T-helper 22 cell (primary cell): Measurements from ENCODE around the gene ADAMTS16.
"Not testable (repeated sequence)": the region's sequence is repeated elsewhere in the genome, so short reads cannot be mapped to it uniquely, and the experiment has no call there.

Experiments used
- DNase-seq: peaks from one replicate; pipeline ENCODE4 v3.0.0-alpha.2; 2020; ENCODE audit warnings: low read depth

Gene ADAMTS16

GRCh38 chr5:5139777-5140478 lies at the start of gene ADAMTS16:
Gene ADAMTS16 (plus strand): TSS chr5:5140330. CDS start chr5:5140468, 138 bp downstream.
- DNase-seq: no peak

- DNase-seq: no peak
Observed at GRCh38 chr5:5092149-5092548, 48.0 kb upstream of the ADAMTS16 start.

GRCh38 chr5:5100635-5101034 lies 39.5 kb upstream of the ADAMTS16 start:
- DNase-seq: no peak

GRCh38 chr5:5101676-5102075 lies 38.5 kb upstream of the ADAMTS16 start:
- no peak for DNase-seq

- DNase-seq: no peak
Observed at GRCh38 chr5:5103245-5103644, 36.9 kb upstream of the ADAMTS16 start.

- no peak for DNase-seq
Observed at GRCh38 chr5:5104550-5104949, 35.6 kb upstream of the ADAMTS16 start.

- no peak for DNase-seq
Observed at GRCh38 chr5:5105531-5105930, 34.6 kb upstream of the ADAMTS16 start.

GRCh38 chr5:5116956-5117355 lies 23.2 kb upstream of the ADAMTS16 start:
- DNase-seq: no peak

GRCh38 chr5:5122776-5123175 lies 17.4 kb upstream of the ADAMTS16 start:
- DNase-seq: no peak

GRCh38 chr5:5124231-5124630 lies 15.9 kb upstream of the ADAMTS16 start:
- DNase-seq: no peak

- DNase-seq: no peak
Observed at GRCh38 chr5:5126444-5126843, 13.7 kb upstream of the ADAMTS16 start.

GRCh38 chr5:5128766-5129165 lies 11.4 kb upstream of the ADAMTS16 start:
- no peak for DNase-seq

GRCh38 chr5:5132234-5132633 lies 7.9 kb upstream of the ADAMTS16 start:
- DNase-seq: no peak

- no peak for DNase-seq
Observed at GRCh38 chr5:5132693-5133295, 7.3 kb upstream of the ADAMTS16 start.

GRCh38 chr5:5134107-5134506 lies 6.0 kb upstream of the ADAMTS16 start:
- DNase-seq: no peak

GRCh38 chr5:5135957-5136676 lies 4.0 kb upstream of the ADAMTS16 start:
- no peak for DNase-seq

- DNase-seq: not testable (repeated sequence)
Observed at GRCh38 chr5:5137851-5138250, 2.3 kb upstream of the ADAMTS16 start.

- no peak for DNase-seq
Observed at GRCh38 chr5:5139336-5139776, 774 bp upstream of the ADAMTS16 start.

GRCh38 chr5:5140479-5141338 lies 579 bp downstream of the ADAMTS16 start:
- no peak for DNase-seq

- no peak for DNase-seq
Observed at GRCh38 chr5:5141339-5141599, 1.1 kb downstream of the ADAMTS16 start.

- peak; percentile 9 for DNase-seq
Observed at GRCh38 chr5:5141625-5142525, 1.7 kb downstream of the ADAMTS16 start.
